H9 (cell line): Measurements from ENCODE around the gene TRAPPC4. TPM values are rescaled to one million over a fixed set of nuclear protein-coding genes. Genes with fewer than 3 reads are reported as not detected.

Experiments used
- DNase-seq: peaks from one replicate; pipeline ENCODE4 v3.0.0-alpha.2; 2017
- H2AFZ ChIP-seq: one replicate; pipeline ENCODE4 v1.6.1; 2013; ENCODE audit warnings: mild to moderate bottlenecking, low read length, control low read depth, moderate library complexity
- H2AK5ac ChIP-seq: 2 replicates; pipeline ENCODE4 v1.6.1; 2013; ENCODE audit warnings: low read length, control low read depth, mixed read lengths; ENCODE audit not compliant: insufficient read length
- H2BK120ac ChIP-seq: one replicate; pipeline ENCODE4 v1.6.1; 2013; ENCODE audit warnings: low read depth, mild to moderate bottlenecking, low read length, control low read depth, inconsistent platforms; ENCODE audit not compliant: poor library complexity, severe bottlenecking
- H2BK12ac ChIP-seq: 2 replicates; pipeline ENCODE4 v1.6.1; 2013; ENCODE audit warnings: low read length, control low read depth, mixed read lengths, low read depth; ENCODE audit not compliant: insufficient read length
- H2BK15ac ChIP-seq: 2 replicates; pipeline ENCODE4 v1.6.1; 2013; ENCODE audit warnings: low read depth, low read length, control low read depth
- H2BK20ac ChIP-seq: one replicate; pipeline ENCODE4 v1.6.1; 2013; ENCODE audit warnings: low read depth, mild to moderate bottlenecking, low read length, control low read depth, inconsistent platforms; ENCODE audit not compliant: poor library complexity, severe bottlenecking
- H2BK5ac ChIP-seq: 2 replicates; pipeline ENCODE4 v1.6.1; 2013; ENCODE audit warnings: low read length, control low read depth, mixed read lengths; ENCODE audit not compliant: insufficient read length
- H3K14ac ChIP-seq: 2 replicates; pipeline ENCODE4 v1.6.1; 2013; ENCODE audit warnings: low read length, control low read depth; ENCODE audit not compliant: insufficient read depth
- H3K18ac ChIP-seq: 2 replicates; pipeline ENCODE4 v1.6.1; 2013; ENCODE audit warnings: low read depth, mild to moderate bottlenecking, mixed read lengths, low read length, control low read depth; ENCODE audit not compliant: insufficient read length
- H3K23ac ChIP-seq: 2 replicates; pipeline ENCODE4 v1.6.1; 2013; ENCODE audit warnings: low read length, control low read depth, mixed read lengths, low read depth; ENCODE audit not compliant: insufficient read length
- H3K23me2 ChIP-seq: 2 replicates; pipeline ENCODE4 v1.6.1; 2013; ENCODE audit warnings: low read depth, mild to moderate bottlenecking, mixed read lengths, low read length, control low read depth; ENCODE audit not compliant: insufficient read length, poor library complexity, severe bottlenecking
- H3K27ac ChIP-seq: 2 replicates; pipeline ENCODE4 v1.5.1; 2013; ENCODE audit warnings: low read length, control low read depth, mixed read lengths, low read depth; ENCODE audit not compliant: insufficient read length
- H3K27me3 ChIP-seq: 2 replicates; pipeline ENCODE4 v1.6.1; 2013; ENCODE audit warnings: low read length, control low read depth, inconsistent platforms; ENCODE audit not compliant: insufficient read depth
- H3K4ac ChIP-seq: 2 replicates; pipeline ENCODE4 v1.6.1; 2013; ENCODE audit warnings: low read depth, mild to moderate bottlenecking, control low read depth, inconsistent platforms, low read length, moderate library complexity
- H3K4me1 ChIP-seq: 2 replicates; pipeline ENCODE4 v1.6.1; 2013; ENCODE audit warnings: low read length, control low read depth, inconsistent platforms; ENCODE audit not compliant: insufficient read depth
- H3K4me2 ChIP-seq: 2 replicates; pipeline ENCODE4 v1.6.1; 2013; ENCODE audit warnings: low read length, control low read depth, mixed read lengths; ENCODE audit not compliant: insufficient read length, insufficient read depth
- H3K56ac ChIP-seq: 2 replicates; pipeline ENCODE4 v1.6.1; 2013; ENCODE audit warnings: low read depth, mild to moderate bottlenecking, mixed read lengths, low read length, control low read depth; ENCODE audit not compliant: insufficient read length
- H3K79me1 ChIP-seq: 2 replicates; pipeline ENCODE4 v1.6.1; 2013; ENCODE audit warnings: low read depth, mild to moderate bottlenecking, moderate library complexity, low read length, control low read depth, inconsistent platforms; ENCODE audit not compliant: insufficient read depth, poor library complexity, severe bottlenecking
- H3K79me2 ChIP-seq: 2 replicates; pipeline ENCODE4 v1.6.1; 2013; ENCODE audit warnings: low read length, control low read depth, inconsistent platforms; ENCODE audit not compliant: insufficient read depth
- H3K9ac ChIP-seq: 2 replicates; pipeline ENCODE4 v1.6.1; 2013; ENCODE audit warnings: low read length, control low read depth, mixed read lengths; ENCODE audit not compliant: insufficient read length; ENCODE audit errors: extremely low read depth
- H3K9me3 ChIP-seq: one replicate; pipeline ENCODE4 v1.6.1; 2013; ENCODE audit warnings: low read depth, low read length, inconsistent platforms; ENCODE audit not compliant: control insufficient read depth
- H3T11ph ChIP-seq: one replicate; pipeline ENCODE4 v1.6.1; 2013; ENCODE audit warnings: mild to moderate bottlenecking, low read length, control low read depth, inconsistent platforms
- H4K20me1 ChIP-seq: one replicate; pipeline ENCODE4 v1.6.1; 2013; ENCODE audit not compliant: control insufficient read depth, insufficient read length, insufficient read depth
- H4K5ac ChIP-seq: 2 replicates; pipeline ENCODE4 v1.6.1; 2013; ENCODE audit warnings: low read depth, mild to moderate bottlenecking, mixed read lengths, low read length, control low read depth; ENCODE audit not compliant: insufficient read length
- H4K8ac ChIP-seq: replicated peaks from 2 replicates; pipeline ENCODE4 v1.6.1; 2013; ENCODE audit warnings: low read length, control low read depth, mixed read lengths, low read depth; ENCODE audit not compliant: insufficient read length
- H4K91ac ChIP-seq: 2 replicates; pipeline ENCODE4 v1.6.1; 2013; ENCODE audit warnings: low read depth, mild to moderate bottlenecking, moderate library complexity, mixed read lengths, low read length, control low read depth; ENCODE audit not compliant: insufficient read length
- H3K27ac Mint-ChIP-seq, 3 experiments: 2 replicates in 2 of 3; 3 replicates in 1 of 3; pipeline ENCODE4 v1.8.0; 2020 to 2021; ENCODE audit warnings: mixed read lengths in 3 of 3, mild to moderate bottlenecking in 1 of 3, moderate library complexity in 1 of 3
- H3K27me3 Mint-ChIP-seq: 2 replicates; pipeline ENCODE4 v1.8.0; 2021; ENCODE audit warnings: low read depth, mild to moderate bottlenecking, moderate library complexity, mixed read lengths
- H3K36me3 Mint-ChIP-seq, 3 experiments: 2 replicates in 2 of 3; 3 replicates in 1 of 3; pipeline ENCODE4 v1.8.0; 2020 to 2021; ENCODE audit warnings: low read depth in 3 of 3, mixed read lengths in 3 of 3; ENCODE audit not compliant: insufficient read depth in 1 of 3
- H3K4me1 Mint-ChIP-seq, 2 experiments: 2 replicates each; pipeline ENCODE4 v1.8.0; 2020; ENCODE audit warnings: mixed read lengths in 2 of 2
- H3K4me3 Mint-ChIP-seq, 2 experiments: 2 replicates in 1 of 2; 3 replicates in 1 of 2; pipeline ENCODE4 v1.8.0; 2020 to 2021; ENCODE audit warnings: mild to moderate bottlenecking in 2 of 2, mixed read lengths in 2 of 2, moderate library complexity in 1 of 2
- H3K9me3 Mint-ChIP-seq, 2 experiments: 2 replicates in 1 of 2; 3 replicates in 1 of 2; pipeline ENCODE4 v1.8.0; 2020; ENCODE audit warnings: mild to moderate bottlenecking in 2 of 2, mixed read lengths in 2 of 2, moderate library complexity in 1 of 2
- WGBS: extraction: QIAGEN DNeasy Blood & Tissue Kit; methylation state at CpG from one replicate; pipeline ENCODE4 v1.1.7; 2013; ENCODE audit warnings: missing lambda C conversion rate, low lambda C conversion rate, mixed read lengths; ENCODE audit not compliant: insufficient read length; ENCODE audit errors: extremely low coverage; 5-methylcytosine and 5-hydroxymethylcytosine counted together
- total RNA-seq: library from RNA; stranded (reverse); gene quantifications from 2 replicates; pipeline ENCODE4 v1.2.1, GENCODE V29; 2021
- TF ChIP-seq, protein P1 (sequence below): fragments of 200-600 bp; sonication (generic); conservative IDR thresholded peaks from 3 replicates; pipeline ENCODE4 v1.8.0; 2021; ENCODE audit warnings: antibody characterized with exemption, mild to moderate bottlenecking

TRAPPC4 gene
- total RNA-seq, 1 experiment from 2014 or later: 82.8 TPM

DNA sequence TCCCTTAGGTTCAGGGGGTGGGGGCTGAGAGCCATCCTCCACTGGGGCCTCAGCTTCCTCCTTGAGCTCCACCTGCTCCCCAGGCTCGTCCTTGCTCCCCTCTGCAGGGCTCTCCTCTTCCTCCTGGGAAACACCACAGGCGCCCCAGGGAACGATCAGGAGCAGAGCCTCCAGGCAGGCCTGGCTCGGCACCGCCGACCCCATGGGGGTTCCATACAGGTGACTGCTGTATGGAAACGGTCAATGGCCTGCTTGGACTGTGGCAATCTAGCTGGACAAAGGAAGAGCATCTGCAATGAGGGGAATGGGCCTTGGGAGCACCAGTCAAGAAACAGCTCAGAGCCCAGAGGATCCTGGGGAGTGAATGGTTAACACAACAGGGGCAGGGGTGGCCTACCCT is 30.5 kb downstream of the TRAPPC4 start:
- H3K27ac Mint-ChIP-seq: no peak overlapping the region; a peak in 1 of 7 replicates
- Histone ChIP-seq H3K23ac (no peak overlapping the region), H2BK5ac (no peak overlapping the region), H4K8ac (no peak overlapping the region), H4K5ac (no peak overlapping the region), H2AK5ac (no peak overlapping the region), H3K18ac (no peak overlapping the region), H3T11ph (no peak overlapping the region), H2BK20ac (no peak overlapping the region), H3K79me1 (no peaks in the 10 kb centered on the region), H3K27me3 (no peaks in the 10 kb centered on the region), H3K79me2 (no peaks in the 10 kb centered on the region), H3K27ac (no peak overlapping the region), H3K9me3 (no peaks in the 10 kb centered on the region), H3K9ac (no peak overlapping the region), H3K56ac (no peak overlapping the region), H2BK120ac (no peak overlapping the region), H3K23me2 (no peaks in the 10 kb centered on the region), H2BK12ac (no peak overlapping the region), H3K14ac (no peak overlapping the region), H4K20me1 (no peaks in the 10 kb centered on the region), H3K4me1 (no peaks in the 10 kb centered on the region), H4K91ac (no peak overlapping the region), H3K4me2 (no peak overlapping the region), H2AFZ (no peak overlapping the region), H2BK15ac (no peak overlapping the region), H3K4ac (no peak overlapping the region)
- H3K4me1 Mint-ChIP-seq: peaks cover 2 to 13% of the 10 kb centered on the region in 2 experiments; a peak in 3 of 4 replicates
- H3K9me3 Mint-ChIP-seq: no peaks in the 10 kb centered on the region
- no CpG with 5 or more reads among the region's 7 CpGs for WGBS
- H3K36me3 Mint-ChIP-seq: peaks cover 76 to 98% (median 87%) of the 10 kb centered on the region in 3 experiments
- no peak for DNase-seq
- TF ChIP-seq, protein P1, sequence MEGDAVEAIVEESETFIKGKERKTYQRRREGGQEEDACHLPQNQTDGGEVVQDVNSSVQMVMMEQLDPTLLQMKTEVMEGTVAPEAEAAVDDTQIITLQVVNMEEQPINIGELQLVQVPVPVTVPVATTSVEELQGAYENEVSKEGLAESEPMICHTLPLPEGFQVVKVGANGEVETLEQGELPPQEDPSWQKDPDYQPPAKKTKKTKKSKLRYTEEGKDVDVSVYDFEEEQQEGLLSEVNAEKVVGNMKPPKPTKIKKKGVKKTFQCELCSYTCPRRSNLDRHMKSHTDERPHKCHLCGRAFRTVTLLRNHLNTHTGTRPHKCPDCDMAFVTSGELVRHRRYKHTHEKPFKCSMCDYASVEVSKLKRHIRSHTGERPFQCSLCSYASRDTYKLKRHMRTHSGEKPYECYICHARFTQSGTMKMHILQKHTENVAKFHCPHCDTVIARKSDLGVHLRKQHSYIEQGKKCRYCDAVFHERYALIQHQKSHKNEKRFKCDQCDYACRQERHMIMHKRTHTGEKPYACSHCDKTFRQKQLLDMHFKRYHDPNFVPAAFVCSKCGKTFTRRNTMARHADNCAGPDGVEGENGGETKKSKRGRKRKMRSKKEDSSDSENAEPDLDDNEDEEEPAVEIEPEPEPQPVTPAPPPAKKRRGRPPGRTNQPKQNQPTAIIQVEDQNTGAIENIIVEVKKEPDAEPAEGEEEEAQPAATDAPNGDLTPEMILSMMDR: no peak
- no peaks in the 10 kb centered on the region for H3K27me3 Mint-ChIP-seq
- no peak overlapping the region for H3K4me3 Mint-ChIP-seq
